Dendritic cell treated with granulocyte-macrophage colony-stimulating factor and Interleukin-4, amounts not matched to agents 40 ng/mL and 50 ng/mL, for 4 days (primary cell): Measurements from ENCODE around the gene SSBP4.
A peak's percentile ranks its signal among the peaks of the same experiment; 100 is the strongest.

Experiments used
- H3K27ac Mint-ChIP-seq: one replicate; pipeline ENCODE4 v1.8.0; 2022; ENCODE audit warnings: mild to moderate bottlenecking, mixed read lengths
- H3K27me3 Mint-ChIP-seq: one replicate; pipeline ENCODE4 v1.8.0; 2022; ENCODE audit warnings: mild to moderate bottlenecking, mixed read lengths
- H3K36me3 Mint-ChIP-seq: one replicate; pipeline ENCODE4 v1.8.0; 2022; ENCODE audit warnings: low read depth, mixed read lengths
- H3K4me1 Mint-ChIP-seq: one replicate; pipeline ENCODE4 v1.8.0; 2022; ENCODE audit warnings: low read depth, mixed read lengths
- H3K4me3 Mint-ChIP-seq: one replicate; pipeline ENCODE4 v1.8.0; 2022; ENCODE audit warnings: mild to moderate bottlenecking, moderate library complexity, mixed read lengths
- H3K9me3 Mint-ChIP-seq: one replicate; pipeline ENCODE4 v1.8.0; 2022; ENCODE audit warnings: mixed read lengths
- intact Hi-C: fragments of 100-400 bp; cut with micrococcal nuclease; formaldehyde crosslinking; loops from one replicate; pipeline ENCODE4 v1.15.0; 2022

The SSBP4 gene

DNA sequence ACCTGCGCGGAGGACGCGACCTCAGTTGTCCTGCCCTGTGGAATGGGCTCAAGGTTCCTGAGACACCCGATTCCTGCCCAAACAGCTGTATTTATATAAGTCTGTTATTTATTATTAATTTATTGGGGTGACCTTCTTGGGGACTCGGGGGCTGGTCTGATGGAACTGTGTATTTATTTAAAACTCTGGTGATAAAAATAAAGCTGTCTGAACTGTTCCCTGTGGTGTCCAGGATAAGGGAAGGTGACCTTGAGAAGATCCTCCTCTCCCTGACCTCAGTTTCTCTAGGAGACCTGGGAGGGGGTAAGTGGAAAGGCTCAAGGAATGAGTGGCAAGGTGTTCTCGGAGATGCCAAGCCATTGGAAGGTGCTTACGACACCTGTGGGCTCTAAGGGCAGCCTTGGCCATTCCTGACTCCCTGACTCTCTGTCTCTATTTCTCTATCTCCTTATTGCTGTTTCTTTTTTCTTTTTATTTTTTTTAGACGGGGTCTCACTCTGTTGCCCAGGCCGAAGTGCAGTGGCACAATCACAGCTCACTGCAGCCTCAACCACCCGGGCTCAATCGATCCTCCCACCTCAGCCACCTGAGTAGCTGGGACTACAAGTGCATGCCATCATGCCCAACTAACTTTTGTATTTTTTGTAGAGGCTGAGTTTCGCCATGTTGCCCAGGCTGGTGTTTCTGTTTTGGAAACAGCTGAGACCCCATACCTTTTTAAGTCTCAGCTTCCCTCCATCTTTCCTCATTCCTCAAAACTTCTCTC lies 30.1 kb upstream of the SSBP4 start:
- H3K36me3 Mint-ChIP-seq: peaks cover 45% of the 10 kb centered on the region
- no peaks in the 10 kb centered on the region for H3K9me3 Mint-ChIP-seq
- peak overlapping the region; percentile 86 for H3K27ac Mint-ChIP-seq
- peaks cover 15% of the 10 kb centered on the region for H3K27me3 Mint-ChIP-seq
- H3K4me3 Mint-ChIP-seq: peak overlapping the region; percentile 46
- peaks cover 81% of the 10 kb centered on the region for H3K4me1 Mint-ChIP-seq
- intact Hi-C loops: loop anchor here (2.0 to 5.0 kb wide), 2 partner anchors 20 to 42 kb away; no protein-coding TSS in a partner anchor

DNA sequence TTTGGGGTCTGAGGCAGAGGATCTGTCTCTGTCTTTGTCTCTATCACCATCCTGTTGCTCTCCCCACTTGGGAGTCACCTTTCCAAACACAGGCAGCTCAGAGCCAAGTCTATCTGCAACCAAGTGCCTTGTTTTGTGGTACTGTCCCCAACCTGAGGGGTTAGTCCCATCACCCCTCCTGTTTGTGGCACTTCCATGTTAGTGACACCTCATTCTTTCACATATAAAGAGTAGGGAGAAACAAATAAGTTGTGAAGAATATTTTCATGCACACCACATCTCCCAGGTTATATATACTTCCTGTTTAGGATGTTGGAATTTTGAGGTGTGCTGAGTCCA lies 29.5 kb upstream of the SSBP4 start:
- Mint-ChIP-seq H3K27ac (peak overlapping the region; percentile 86), H3K9me3 (no peaks in the 10 kb centered on the region), H3K4me1 (peaks cover 87% of the 10 kb centered on the region), H3K27me3 (peaks cover 11% of the 10 kb centered on the region), H3K4me3 (no peak overlapping the region), H3K36me3 (peaks cover 51% of the 10 kb centered on the region)
- intact Hi-C loops: loop anchor here (2.0 to 5.0 kb wide), 2 partner anchors 19 to 42 kb away; no protein-coding TSS in a partner anchor

DNA sequence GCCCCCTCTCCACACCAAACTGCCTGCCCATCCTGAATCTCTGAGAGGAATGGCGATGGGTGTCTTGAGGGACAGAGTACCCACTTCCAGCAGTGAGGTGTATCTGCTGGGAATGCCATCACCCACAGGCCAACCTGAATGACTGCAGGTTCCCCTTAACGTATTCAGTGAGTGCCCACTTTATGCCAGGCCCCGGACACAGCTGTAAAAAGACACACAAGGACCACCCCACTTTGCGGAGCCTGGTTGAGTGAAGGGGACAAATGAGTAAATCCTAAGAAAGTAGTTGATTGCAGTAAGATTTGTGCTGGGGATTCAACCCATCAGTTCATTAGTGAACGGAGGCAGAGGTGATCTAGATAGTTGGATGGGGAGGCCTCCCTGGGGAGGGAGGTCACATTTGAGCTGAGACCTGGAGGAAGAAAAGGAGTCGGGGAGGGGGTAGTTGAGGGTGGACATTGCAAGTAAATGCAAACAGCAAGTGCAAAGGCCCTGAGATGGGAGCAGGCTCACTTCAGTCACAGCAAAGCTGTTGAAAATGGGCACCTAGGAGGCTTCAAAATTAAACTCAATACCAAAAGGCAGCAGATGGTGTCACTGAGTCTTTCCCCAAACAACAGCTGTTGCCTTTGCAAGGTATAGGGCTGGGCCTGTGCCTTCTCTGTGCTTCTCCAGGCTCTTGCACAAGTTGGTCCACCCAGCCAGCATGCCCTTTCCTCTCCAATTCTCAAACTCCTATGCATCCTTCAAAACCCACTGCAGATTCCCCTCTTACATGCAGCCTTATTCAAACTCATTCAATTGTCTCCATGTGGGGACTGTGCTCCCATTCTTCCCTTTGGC lies 28.9 kb upstream of the SSBP4 start:
- intact Hi-C loops: no loop called here
- peak overlapping the region; percentile 96 for H3K27ac Mint-ChIP-seq
- peaks cover 92% of the 10 kb centered on the region for H3K4me1 Mint-ChIP-seq
- peaks cover 57% of the 10 kb centered on the region for H3K36me3 Mint-ChIP-seq
- no peak overlapping the region for H3K4me3 Mint-ChIP-seq
- H3K27me3 Mint-ChIP-seq: peaks cover 8% of the 10 kb centered on the region
- H3K9me3 Mint-ChIP-seq: no peaks in the 10 kb centered on the region

- H3K36me3 Mint-ChIP-seq: peaks cover 70% of the 10 kb centered on the region
- peaks cover 94% of the 10 kb centered on the region for H3K4me1 Mint-ChIP-seq
These were observed 27.6 kb upstream of the SSBP4 start for GRCh38 chr19:18391509-18392075.

GRCh38 chr19:18392417-18392816 lies 26.8 kb upstream of the SSBP4 start:
- Mint-ChIP-seq H3K9me3 (no peaks in the 10 kb centered on the region), H3K27ac (peak overlapping the region; percentile 96), H3K4me3 (peak overlapping the region; percentile 95), H3K27me3 (no peaks in the 10 kb centered on the region), H3K4me1 (peaks cover 98% of the 10 kb centered on the region), H3K36me3 (peaks cover 78% of the 10 kb centered on the region)
- intact Hi-C loops: loop anchor here (1.0 kb wide), 1 partner anchor 9 kb away; no protein-coding TSS in a partner anchor

More at GRCh38 chr19:18391509-18392075, 27.6 kb upstream of the SSBP4 start:
- intact Hi-C loops: loop anchor here (1.0 kb wide), 1 partner anchor 10 kb away; no protein-coding TSS in a partner anchor
- Mint-ChIP-seq H3K9me3 (no peaks in the 10 kb centered on the region), H3K4me3 (no peak overlapping the region), H3K27ac (peak overlapping the region; percentile 96), H3K27me3 (no peaks in the 10 kb centered on the region)

DNA sequence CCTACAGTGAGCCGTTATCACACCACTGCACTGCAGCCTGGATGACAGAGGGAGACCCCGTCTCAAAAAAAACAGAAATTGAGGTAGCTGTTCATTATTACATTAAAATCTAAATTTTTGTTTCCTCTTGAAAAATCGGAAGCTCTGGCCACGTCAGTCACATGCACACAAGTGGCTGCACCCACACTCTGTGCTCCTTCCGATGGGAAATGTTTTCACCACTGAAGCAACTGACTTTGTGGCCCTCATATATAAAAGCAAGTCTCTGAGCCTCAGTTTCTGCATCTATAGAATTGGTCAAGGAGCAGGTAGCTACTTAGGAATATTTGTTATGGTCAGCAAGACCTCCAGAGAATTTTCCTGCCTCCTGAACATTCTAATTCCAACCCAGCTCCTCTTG lies 26.3 kb upstream of the SSBP4 start:
- intact Hi-C loops: loop anchor here (1.0 kb wide), 1 partner anchor 8 kb away; no protein-coding TSS in a partner anchor
- Mint-ChIP-seq H3K27me3 (no peaks in the 10 kb centered on the region), H3K27ac (peak overlapping the region; percentile 96), H3K36me3 (peaks cover 83% of the 10 kb centered on the region), H3K9me3 (no peaks in the 10 kb centered on the region), H3K4me1 (peaks cover 98% of the 10 kb centered on the region), H3K4me3 (peak overlapping the region; percentile 95)

DNA sequence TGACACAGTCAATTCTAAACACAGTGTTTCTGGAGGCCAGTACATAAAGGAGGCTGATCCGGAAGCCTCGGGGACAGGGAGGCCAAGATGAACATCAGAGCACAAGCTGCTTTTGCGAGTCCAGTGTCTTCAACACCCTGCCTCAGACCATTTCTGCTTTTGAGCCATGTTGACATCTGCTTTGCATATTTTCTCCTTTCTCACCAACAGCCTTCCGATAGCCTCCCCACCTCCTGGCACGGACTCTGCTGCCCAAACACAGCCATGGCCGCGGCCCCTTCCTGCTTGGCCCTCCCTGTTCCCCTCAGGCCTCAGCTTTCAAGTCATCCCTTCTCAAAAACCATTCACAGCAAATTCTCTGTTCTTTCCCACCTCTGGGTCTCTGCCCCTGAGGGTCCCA lies 25.4 kb upstream of the SSBP4 start:
- intact Hi-C loops: no loop called here
- Mint-ChIP-seq H3K36me3 (peaks cover 85% of the 10 kb centered on the region), H3K27ac (peak overlapping the region; percentile 96), H3K27me3 (no peaks in the 10 kb centered on the region), H3K4me3 (peak overlapping the region; percentile 95), H3K9me3 (no peaks in the 10 kb centered on the region), H3K4me1 (peaks cover 95% of the 10 kb centered on the region)

DNA sequence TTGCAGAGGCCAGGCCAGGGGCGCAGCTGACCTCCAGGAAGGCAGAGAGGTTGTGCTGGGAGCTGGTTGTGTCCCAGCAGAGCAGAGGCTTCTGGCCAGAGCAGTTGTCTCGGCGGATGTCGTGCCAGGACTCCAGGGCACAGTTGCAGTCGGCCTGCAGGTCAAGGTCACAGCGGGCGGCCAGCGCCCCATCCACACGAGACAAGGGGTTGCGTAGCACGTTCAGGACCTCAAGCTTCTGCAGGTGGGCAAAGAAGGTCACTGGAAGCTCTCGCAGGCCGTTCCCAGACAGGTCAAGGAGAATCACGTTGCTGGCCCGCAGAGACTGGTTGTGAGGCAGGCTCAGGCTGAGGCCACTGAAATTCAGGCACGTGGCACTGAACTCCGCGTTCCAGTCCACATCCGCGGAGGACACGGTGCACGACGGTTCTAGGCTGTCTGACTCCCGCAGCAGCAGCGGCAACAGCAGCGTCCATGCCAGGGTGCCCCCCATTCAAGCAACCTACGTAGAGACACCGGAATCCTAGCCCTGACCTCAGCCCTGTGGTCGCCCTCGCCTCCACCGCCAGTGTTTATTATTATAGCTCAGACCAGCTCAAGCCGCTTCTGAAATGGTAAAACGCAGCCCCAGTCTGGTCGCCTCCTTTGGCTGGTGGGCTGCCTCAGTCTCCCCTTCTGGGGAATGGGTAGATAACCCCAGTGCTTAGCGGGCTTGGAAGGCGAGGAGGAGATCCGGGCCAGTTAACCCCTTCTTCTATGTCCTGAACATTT lies 22.5 kb upstream of the SSBP4 start:
- peak overlapping the region; percentile 95 for H3K4me3 Mint-ChIP-seq
- intact Hi-C loops: no loop called here
- H3K27me3 Mint-ChIP-seq: no peaks in the 10 kb centered on the region
- H3K27ac Mint-ChIP-seq: peak overlapping the region; percentile 96
- peaks cover 84% of the 10 kb centered on the region for H3K4me1 Mint-ChIP-seq
- peaks cover 58% of the 10 kb centered on the region for H3K36me3 Mint-ChIP-seq
- no peaks in the 10 kb centered on the region for H3K9me3 Mint-ChIP-seq

DNA sequence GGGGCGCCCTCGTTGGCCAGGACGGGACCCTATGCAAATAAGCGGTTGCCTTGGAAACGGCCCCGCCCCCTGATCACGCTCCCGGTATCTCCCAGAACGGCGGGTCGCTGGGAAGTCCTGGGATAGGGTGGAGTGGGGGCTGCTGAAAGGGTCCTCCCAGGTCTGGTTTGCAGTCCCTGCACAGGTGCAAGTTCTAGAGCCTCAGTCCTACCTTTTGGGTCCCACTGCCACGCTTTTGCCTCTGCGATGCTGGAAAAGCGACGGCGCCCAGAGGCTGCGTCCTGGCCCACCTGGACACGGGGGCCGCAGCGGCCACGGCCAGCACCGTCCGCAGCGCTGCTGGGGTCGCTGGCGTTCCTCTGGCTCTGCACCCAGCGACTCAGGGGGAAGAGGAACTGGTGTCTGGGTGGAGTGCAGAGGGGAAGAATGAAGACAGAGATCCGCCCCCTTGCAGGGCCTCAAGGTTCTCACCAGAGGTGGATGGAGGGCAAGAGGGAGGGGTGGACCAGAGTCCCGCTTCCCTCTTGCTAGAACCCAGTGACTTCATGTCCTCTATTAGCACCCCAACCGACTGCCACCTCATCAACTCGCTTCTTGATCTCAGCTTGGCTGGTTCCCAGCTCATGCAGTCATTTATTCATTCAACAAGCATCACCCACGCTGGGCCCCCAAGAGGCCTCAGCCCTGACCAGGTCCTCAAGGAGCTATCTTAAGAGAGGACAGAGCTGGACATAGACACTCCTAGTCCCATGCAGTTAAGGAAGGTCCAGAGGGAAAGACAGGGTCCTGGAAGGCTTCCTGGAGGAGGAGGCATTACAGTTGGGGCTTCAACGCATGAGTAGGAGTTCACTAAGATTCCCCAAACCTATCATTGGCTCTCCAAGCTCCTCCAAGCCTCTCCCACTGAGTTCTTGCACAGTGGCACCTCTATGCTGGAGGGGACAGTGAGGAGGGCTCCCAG lies 21.7 kb upstream of the SSBP4 start, which contains the start of gene LRRC25:
TSS of gene LRRC25 (minus strand) at position 381 of the 961 bp plus-strand sequence. CDS start 659 bp downstream, outside the sequence.
- peak within 1 kb of the TSS; percentile 96 for H3K27ac Mint-ChIP-seq
- H3K4me3 Mint-ChIP-seq: peak within 1 kb of the TSS; percentile 95
- intact Hi-C loops: no loop called here
- H3K9me3 Mint-ChIP-seq: no peaks in the 10 kb centered on the region
- H3K36me3 Mint-ChIP-seq: peaks cover 51% of the 10 kb centered on the region
- peaks cover 84% of the 10 kb centered on the region for H3K4me1 Mint-ChIP-seq
- H3K27me3 Mint-ChIP-seq: no peaks in the 10 kb centered on the region

DNA sequence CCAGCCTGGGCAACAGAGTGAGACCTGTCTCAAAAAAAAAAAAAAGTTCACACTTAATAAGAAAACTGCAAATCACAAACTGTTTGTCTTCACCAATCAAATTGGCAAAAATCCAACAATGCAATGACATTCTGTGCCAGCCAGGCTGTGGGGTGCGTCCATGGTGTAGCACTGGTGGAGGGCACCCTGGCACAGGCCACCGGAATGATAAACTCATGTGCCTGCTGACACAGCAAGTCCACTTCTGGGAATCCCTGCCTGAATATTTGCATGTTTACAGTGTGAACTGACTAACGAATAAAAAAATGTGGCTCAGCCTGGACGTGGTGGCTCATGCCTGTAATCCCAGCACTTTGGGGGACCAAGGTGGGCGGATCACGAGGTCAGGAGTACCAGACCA lies 20.2 kb upstream of the SSBP4 start:
- no peaks in the 10 kb centered on the region for H3K9me3 Mint-ChIP-seq

DNA sequence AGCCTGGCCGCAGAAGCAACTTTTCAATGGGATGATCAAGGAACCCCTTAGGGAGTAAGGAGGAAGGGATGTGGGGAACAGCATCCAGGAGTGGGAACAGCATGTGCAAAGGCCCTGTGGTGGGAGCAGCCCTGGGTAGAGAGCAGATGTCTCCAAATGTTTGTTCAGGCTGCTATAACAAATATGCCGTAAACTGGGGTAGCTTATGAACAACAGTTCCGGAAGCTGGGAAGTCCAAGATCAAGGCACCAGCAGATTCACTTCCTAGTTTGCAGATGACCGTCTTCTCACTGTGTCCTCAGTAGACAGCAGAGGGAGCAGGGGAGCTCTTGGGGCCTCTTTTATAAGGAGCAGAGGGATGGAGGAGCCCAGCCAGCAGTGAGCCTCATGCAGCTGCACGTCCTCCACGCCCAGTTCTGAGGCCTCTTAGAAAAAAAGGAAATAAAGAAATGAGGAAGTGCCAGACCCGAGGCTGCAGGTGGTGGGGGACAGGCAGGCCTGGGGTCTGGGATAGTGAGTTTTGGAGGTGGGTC lies 17.6 kb upstream of the SSBP4 start:
- H3K36me3 Mint-ChIP-seq: peaks cover 14% of the 10 kb centered on the region
- intact Hi-C loops: loop anchor here (1.0 kb wide), 1 partner anchor 9 kb away; no protein-coding TSS in a partner anchor
- H3K4me3 Mint-ChIP-seq: peak overlapping the region; percentile 62
- H3K27ac Mint-ChIP-seq: peak overlapping the region; percentile 90
- no peaks in the 10 kb centered on the region for H3K9me3 Mint-ChIP-seq
- H3K4me1 Mint-ChIP-seq: peaks cover 60% of the 10 kb centered on the region
- H3K27me3 Mint-ChIP-seq: no peaks in the 10 kb centered on the region

More for the DNA sequence above, 20.2 kb upstream of the SSBP4 start:
- intact Hi-C loops: no loop called here
- H3K27ac Mint-ChIP-seq: peak overlapping the region; percentile 96
- H3K36me3 Mint-ChIP-seq: peaks cover 40% of the 10 kb centered on the region
- H3K27me3 Mint-ChIP-seq: no peaks in the 10 kb centered on the region
- peaks cover 81% of the 10 kb centered on the region for H3K4me1 Mint-ChIP-seq
- H3K4me3 Mint-ChIP-seq: peak overlapping the region; percentile 9
